Glomerular endothelial cell (primary cell): ENCODE results near the gene CEP290. TPM values are rescaled to one million over a fixed set of nuclear protein-coding genes. Genes with fewer than 3 reads are reported as not detected.
A peak's percentile ranks its signal among the peaks of the same experiment; 100 is the strongest.
"Not testable (repeated sequence)": the region's sequence is repeated elsewhere in the genome, so short reads cannot be mapped to it uniquely, and the experiment has no call there.

ENCODE experiments used
- DNase-seq: peaks from one replicate; pipeline ENCODE4 v3.0.0-alpha.2; 2011; ENCODE audit warnings: low read depth, low spot score; ENCODE audit errors: extremely low read depth
- total RNA-seq: library from RNA; depleted of rRNA; stranded (reverse); fragments of >200 nt; gene quantifications from 2 replicates; pipeline ENCODE4 v1.2.3, GENCODE V29; 2015

Gene CEP290
- total RNA-seq, 1 donor from 2014 or later = 15.8 TPM

- DNase-seq = no peak
Measured at GRCh38 chr12:88052686-88053085, 89.2 kb downstream of the CEP290 start.

GRCh38 chr12:88044035-88044434 lies 97.9 kb downstream of the CEP290 start:
- DNase-seq = no peak

GRCh38 chr12:88037770-88038169 lies 104.1 kb downstream of the CEP290 start:
- DNase-seq = no peak

- DNase-seq = no peak
Measured at GRCh38 chr12:88036353-88036965, 105.4 kb downstream of the CEP290 start.

GRCh38 chr12:88035907-88036289 lies 106.0 kb downstream of the CEP290 start:
- no peak for DNase-seq

- peak; percentile 51 for DNase-seq
Measured at GRCh38 chr12:88035271-88035906, 106.5 kb downstream of the CEP290 start.

GRCh38 chr12:88031161-88031560 lies 110.7 kb downstream of the CEP290 start:
- DNase-seq = not testable (repeated sequence)

- no peak for DNase-seq
Measured at GRCh38 chr12:88029093-88029665, 112.7 kb downstream of the CEP290 start, which contains the start of gene C12orf50. TSS of gene C12orf50 (minus strand) at chr12:88029401. CDS start at chr12:88026962, 2,439 bp downstream.

- no peak for DNase-seq
Measured at GRCh38 chr12:88026196-88026595, 115.7 kb downstream of the CEP290 start.

- no peak for DNase-seq
Measured at GRCh38 chr12:88017964-88018363, 123.9 kb downstream of the CEP290 start.

- no peak for DNase-seq
Measured at GRCh38 chr12:88015825-88016224, 126.1 kb downstream of the CEP290 start.

- DNase-seq = no peak
Measured at GRCh38 chr12:88011755-88012154, 130.1 kb downstream of the CEP290 start.

- DNase-seq = no peak
Measured at GRCh38 chr12:88006351-88006750, 135.5 kb downstream of the CEP290 start.

- no peak for DNase-seq
Measured at GRCh38 chr12:88001327-88001726, 140.6 kb downstream of the CEP290 start.

Other genes with a start within 250 kb of the CEP290 start
- gene C12orf50, start 112.7 kb downstream of the CEP290 start, total RNA-seq = 0.12 TPM in 1 of 2 replicates, not detected in the other
- gene TMTC3, start 219 bp upstream of the CEP290 start, total RNA-seq = 24.0 and 31.2 TPM in 2 replicates